Liver (tissue), 9 donors: ENCODE results near the gene PARD3B. TPM values are rescaled to one million over a fixed set of nuclear protein-coding genes. Genes with fewer than 3 reads are reported as not detected.

ENCODE experiments used
- DNase-seq: peaks from one replicate; pipeline ENCODE4 v3.0.0-alpha.2; 2017; ENCODE audit warnings: low spot score
- H3K27ac ChIP-seq, 2 donors: one replicate each; pipeline ENCODE4 v1.7.0; 2013; ENCODE audit warnings: inconsistent platforms in 2 of 2, low read length in 2 of 2, control low read depth in 1 of 2, low read depth in 1 of 2, mild to moderate bottlenecking in 1 of 2
- H3K27me3 ChIP-seq, 4 donors: one replicate each; pipeline versions ENCODE4 v1.6.1 to v1.7.0; 2013; ENCODE audit warnings: low read length in 3 of 4, inconsistent platforms in 1 of 4, mild to moderate bottlenecking in 1 of 4, moderate library complexity in 1 of 4; ENCODE audit not compliant: control insufficient read depth in 4 of 4, insufficient read depth in 4 of 4
- H3K36me3 ChIP-seq, 4 donors: one replicate each; pipeline versions ENCODE4 v1.6.1 to v1.7.0; 2013; ENCODE audit warnings: low read length in 3 of 4, mild to moderate bottlenecking in 3 of 4, low read depth in 1 of 4, moderate library complexity in 1 of 4; ENCODE audit not compliant: control insufficient read depth in 4 of 4, insufficient read depth in 3 of 4
- H3K4me1 ChIP-seq, 4 donors: one replicate each; pipeline versions ENCODE4 v1.6.1 to v1.7.0; 2013; ENCODE audit warnings: low read length in 3 of 4, mild to moderate bottlenecking in 3 of 4, moderate library complexity in 1 of 4; ENCODE audit not compliant: control insufficient read depth in 4 of 4, insufficient read depth in 4 of 4
- H3K4me3 ChIP-seq, 3 donors: one replicate each; pipeline versions ENCODE4 v1.6.1 to v1.7.0; 2013; ENCODE audit warnings: low read length in 3 of 3, control low read depth in 1 of 3, low read depth in 1 of 3, mild to moderate bottlenecking in 1 of 3
- H3K9ac ChIP-seq, 2 donors: one replicate each; pipeline ENCODE4 v1.7.0; 2013; ENCODE audit warnings: low read length in 2 of 2, mild to moderate bottlenecking in 2 of 2, moderate library complexity in 2 of 2, control low read depth in 1 of 2, low read depth in 1 of 2
- H3K9me3 ChIP-seq, 4 donors: one replicate each; pipeline versions ENCODE4 v1.6.1 to v1.7.0; 2013; ENCODE audit warnings: low read length in 3 of 4; ENCODE audit not compliant: control insufficient read depth in 4 of 4
- CTCF ChIP-seq: fragments of 150-350 bp; IDR thresholded peaks from 2 replicates; pipeline ENCODE4 v1.5.1; 2017; ENCODE audit warnings: improper control_type of control experiment, low read depth, low read length; ENCODE audit not compliant: missing input control
- EGR1 ChIP-seq, 2 donors: IDR thresholded peaks; 2 replicates each; pipeline ENCODE4 v1.6.1; 2016 to 2018; ENCODE audit warnings: antibody characterized with exemption in 2 of 2, low read depth in 2 of 2
- FOXA1 ChIP-seq: IDR thresholded peaks from 2 replicates; pipeline ENCODE4 v1.6.1; 2016; ENCODE audit warnings: antibody characterized with exemption
- FOXA2 ChIP-seq: IDR thresholded peaks from 2 replicates; pipeline ENCODE4 v1.6.1; 2016; ENCODE audit warnings: antibody characterized with exemption
- GABPA ChIP-seq, 2 donors: IDR thresholded peaks in 1 of 2; conservative IDR thresholded peaks in 1 of 2; 2 replicates each; pipeline ENCODE4 v1.6.1; 2016; ENCODE audit warnings: antibody characterized with exemption in 2 of 2, mild to moderate bottlenecking in 1 of 2, moderate library complexity in 1 of 2
- HNF4A ChIP-seq, 2 donors: conservative IDR thresholded peaks; 2 replicates each; pipeline ENCODE4 v1.6.1; 2016; ENCODE audit warnings: antibody characterized with exemption in 2 of 2, mild to moderate bottlenecking in 2 of 2
- JUND ChIP-seq, 2 donors: IDR thresholded peaks; 2 replicates each; pipeline ENCODE4 v1.6.1; 2016; ENCODE audit warnings: antibody characterized with exemption in 2 of 2
- MAX ChIP-seq: IDR thresholded peaks from 2 replicates; pipeline ENCODE4 v1.6.1; 2016; ENCODE audit warnings: antibody characterized with exemption
- NR2F2 ChIP-seq: IDR thresholded peaks from 2 replicates; pipeline ENCODE4 v1.6.1; 2016; ENCODE audit warnings: antibody characterized with exemption
- RAD21 ChIP-seq, 2 donors: IDR thresholded peaks; 2 replicates each; pipeline ENCODE4 v1.6.1; 2016; ENCODE audit warnings: antibody characterized with exemption in 2 of 2, mild to moderate bottlenecking in 2 of 2
- RXRA ChIP-seq, 2 donors: IDR thresholded peaks; 2 replicates each; pipeline ENCODE4 v1.6.1; 2017 to 2018; ENCODE audit warnings: antibody characterized with exemption in 2 of 2, mild to moderate bottlenecking in 1 of 2
- SP1 ChIP-seq: IDR thresholded peaks from 2 replicates; pipeline ENCODE4 v1.6.1; 2018; ENCODE audit warnings: antibody characterized with exemption, mild to moderate bottlenecking
- TAF1 ChIP-seq: conservative IDR thresholded peaks from 2 replicates; pipeline ENCODE4 v1.6.1; 2016; ENCODE audit warnings: antibody characterized with exemption, mild to moderate bottlenecking
- YY1 ChIP-seq: IDR thresholded peaks from 2 replicates; pipeline ENCODE4 v1.6.1; 2016; ENCODE audit warnings: antibody characterized with exemption, mild to moderate bottlenecking
- WGBS: extraction: QIAGEN DNeasy Blood & Tissue Kit; methylation state at CpG from one replicate; pipeline ENCODE4 v1.1.7; 2013; 5-methylcytosine and 5-hydroxymethylcytosine counted together
- polyA plus RNA-seq, 2 donors: library from polyadenylated mRNA; stranded (reverse) in 1 of 2; unstranded in 1 of 2; fragments of 200-250 nt in 1 of 2; fragments of >200 nt in 1 of 2; fragmentation: Nextera tagmentation in 1 of 2; extraction: Ambion mirVana in 1 of 2; gene quantifications; one replicate each; pipeline versions ENCODE4 v1.2.1 to v1.2.3, GENCODE V29; 2013 to 2015
- total RNA-seq, 2 donors: library from RNA; depleted of rRNA; stranded (reverse); fragments of >200 nt; gene quantifications; one replicate each; pipeline ENCODE4 v1.2.3, GENCODE V29; 2014
- TF ChIP-seq, protein P1 (sequence below): IDR thresholded peaks from 2 replicates; pipeline ENCODE4 v1.6.1; 2016; ENCODE audit warnings: antibody characterized with exemption, mild to moderate bottlenecking
- TF ChIP-seq, protein P2 (sequence below): IDR thresholded peaks from 2 replicates; pipeline ENCODE4 v1.6.1; 2016; ENCODE audit warnings: antibody characterized with exemption
- TF ChIP-seq, protein P3 (sequence below): IDR thresholded peaks from 2 replicates; pipeline ENCODE4 v1.6.1; 2016; ENCODE audit warnings: antibody characterized with exemption
- donor health status: healthy.
- donor health status: healthy.
- donor health status: healthy.
- donor health status: healthy.
- donor health status: healthy.

The PARD3B gene
- total and polyA plus RNA-seq, 4 donors: 1.1 to 10.3 (median 3.7) TPM

- Histone ChIP-seq H3K36me3 (no peaks in the 10 kb centered on the region), H3K9ac (no peak overlapping the region), H3K4me3 (no peak overlapping the region), H3K9me3 (no peaks in the 10 kb centered on the region), H3K27me3 (no peaks in the 10 kb centered on the region), H3K27ac (no peak overlapping the region), H3K4me1 (no peaks in the 10 kb centered on the region)
- no peak for DNase-seq
- WGBS: 95% methylated on average over 2 of the region's 2 CpGs
- TF ChIP-seq JUND (IDR thresholded peaks at IDR 0.05) (no peak), GABPA (IDR thresholded peaks at IDR 0.05 in 1 of 2, conservative IDR thresholded peaks at IDR 0.05 in 1 of 2) (no peak), RAD21 (IDR thresholded peaks at IDR 0.05) (no peak)
- TF ChIP-seq, protein P1, sequence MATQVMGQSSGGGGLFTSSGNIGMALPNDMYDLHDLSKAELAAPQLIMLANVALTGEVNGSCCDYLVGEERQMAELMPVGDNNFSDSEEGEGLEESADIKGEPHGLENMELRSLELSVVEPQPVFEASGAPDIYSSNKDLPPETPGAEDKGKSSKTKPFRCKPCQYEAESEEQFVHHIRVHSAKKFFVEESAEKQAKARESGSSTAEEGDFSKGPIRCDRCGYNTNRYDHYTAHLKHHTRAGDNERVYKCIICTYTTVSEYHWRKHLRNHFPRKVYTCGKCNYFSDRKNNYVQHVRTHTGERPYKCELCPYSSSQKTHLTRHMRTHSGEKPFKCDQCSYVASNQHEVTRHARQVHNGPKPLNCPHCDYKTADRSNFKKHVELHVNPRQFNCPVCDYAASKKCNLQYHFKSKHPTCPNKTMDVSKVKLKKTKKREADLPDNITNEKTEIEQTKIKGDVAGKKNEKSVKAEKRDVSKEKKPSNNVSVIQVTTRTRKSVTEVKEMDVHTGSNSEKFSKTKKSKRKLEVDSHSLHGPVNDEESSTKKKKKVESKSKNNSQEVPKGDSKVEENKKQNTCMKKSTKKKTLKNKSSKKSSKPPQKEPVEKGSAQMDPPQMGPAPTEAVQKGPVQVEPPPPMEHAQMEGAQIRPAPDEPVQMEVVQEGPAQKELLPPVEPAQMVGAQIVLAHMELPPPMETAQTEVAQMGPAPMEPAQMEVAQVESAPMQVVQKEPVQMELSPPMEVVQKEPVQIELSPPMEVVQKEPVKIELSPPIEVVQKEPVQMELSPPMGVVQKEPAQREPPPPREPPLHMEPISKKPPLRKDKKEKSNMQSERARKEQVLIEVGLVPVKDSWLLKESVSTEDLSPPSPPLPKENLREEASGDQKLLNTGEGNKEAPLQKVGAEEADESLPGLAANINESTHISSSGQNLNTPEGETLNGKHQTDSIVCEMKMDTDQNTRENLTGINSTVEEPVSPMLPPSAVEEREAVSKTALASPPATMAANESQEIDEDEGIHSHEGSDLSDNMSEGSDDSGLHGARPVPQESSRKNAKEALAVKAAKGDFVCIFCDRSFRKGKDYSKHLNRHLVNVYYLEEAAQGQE: no peak
Measured at GRCh38 chr2:204720874-204721273, 175.6 kb downstream of the PARD3B start.

DNA sequence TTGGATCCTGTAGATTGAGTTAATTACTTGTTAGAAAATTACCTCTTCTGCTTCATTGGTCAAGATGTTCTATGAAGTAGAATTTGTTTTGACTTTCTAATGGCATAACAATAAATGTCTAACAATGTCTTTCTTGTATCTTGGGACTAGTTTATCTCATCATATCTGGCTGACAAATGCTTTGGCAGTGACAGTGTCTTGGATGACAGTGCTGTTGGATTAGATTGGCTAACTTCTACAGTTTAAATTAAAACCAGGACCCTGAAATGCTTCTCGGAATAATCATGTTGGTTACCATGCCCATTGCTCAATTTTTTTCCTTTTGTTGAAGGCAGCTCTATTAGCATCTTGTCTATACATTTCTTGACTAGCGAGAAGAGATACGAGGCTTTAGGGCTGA, 176.9 kb downstream of the PARD3B start:
- no peak for TF ChIP-seq GABPA (IDR thresholded peaks at IDR 0.05 in 1 of 2, conservative IDR thresholded peaks at IDR 0.05 in 1 of 2)
- no peak for TF ChIP-seq HNF4A (conservative IDR thresholded peaks at IDR 0.05)
- no peak for TF ChIP-seq NR2F2
- no peak for TF ChIP-seq SP1
- TF ChIP-seq RAD21 (IDR thresholded peaks at IDR 0.05): no peak
- TF ChIP-seq CTCF: no peak
- Histone ChIP-seq H3K9ac (no peak overlapping the region), H3K36me3 (no peaks in the 10 kb centered on the region), H3K4me1 (no peaks in the 10 kb centered on the region), H3K9me3 (no peaks in the 10 kb centered on the region), H3K27ac (no peak overlapping the region), H3K27me3 (no peaks in the 10 kb centered on the region), H3K4me3 (no peak overlapping the region)
- WGBS: 93% methylated on average over 3 of the region's 3 CpGs
- DNase-seq: no peak

- Histone ChIP-seq H3K9me3 (no peaks in the 10 kb centered on the region), H3K9ac (no peak overlapping the region), H3K4me3 (no peak overlapping the region), H3K4me1 (no peaks in the 10 kb centered on the region), H3K27me3 (no peaks in the 10 kb centered on the region), H3K36me3 (no peaks in the 10 kb centered on the region), H3K27ac (no peak overlapping the region)
- no peak for DNase-seq
- 96% methylated on average over 2 of the region's 2 CpGs for WGBS
- TF ChIP-seq RXRA (IDR thresholded peaks at IDR 0.05): no peak
- TF ChIP-seq SP1: no peak
- no peak for TF ChIP-seq FOXA2
- no peak for TF ChIP-seq GABPA (IDR thresholded peaks at IDR 0.05 in 1 of 2, conservative IDR thresholded peaks at IDR 0.05 in 1 of 2)
- no peak for TF ChIP-seq TAF1
- TF ChIP-seq FOXA1: no peak
- TF ChIP-seq JUND (IDR thresholded peaks at IDR 0.05): no peak
- TF ChIP-seq, protein P2, sequence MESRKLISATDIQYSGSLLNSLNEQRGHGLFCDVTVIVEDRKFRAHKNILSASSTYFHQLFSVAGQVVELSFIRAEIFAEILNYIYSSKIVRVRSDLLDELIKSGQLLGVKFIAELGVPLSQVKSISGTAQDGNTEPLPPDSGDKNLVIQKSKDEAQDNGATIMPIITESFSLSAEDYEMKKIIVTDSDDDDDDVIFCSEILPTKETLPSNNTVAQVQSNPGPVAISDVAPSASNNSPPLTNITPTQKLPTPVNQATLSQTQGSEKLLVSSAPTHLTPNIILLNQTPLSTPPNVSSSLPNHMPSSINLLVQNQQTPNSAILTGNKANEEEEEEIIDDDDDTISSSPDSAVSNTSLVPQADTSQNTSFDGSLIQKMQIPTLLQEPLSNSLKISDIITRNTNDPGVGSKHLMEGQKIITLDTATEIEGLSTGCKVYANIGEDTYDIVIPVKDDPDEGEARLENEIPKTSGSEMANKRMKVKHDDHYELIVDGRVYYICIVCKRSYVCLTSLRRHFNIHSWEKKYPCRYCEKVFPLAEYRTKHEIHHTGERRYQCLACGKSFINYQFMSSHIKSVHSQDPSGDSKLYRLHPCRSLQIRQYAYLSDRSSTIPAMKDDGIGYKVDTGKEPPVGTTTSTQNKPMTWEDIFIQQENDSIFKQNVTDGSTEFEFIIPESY: no peak
- no peak for TF ChIP-seq YY1
- TF ChIP-seq MAX: no peak
- TF ChIP-seq EGR1 (IDR thresholded peaks at IDR 0.05; ENCODE audit: low read depth in 2 of 2): no peak
- TF ChIP-seq, protein P3, sequence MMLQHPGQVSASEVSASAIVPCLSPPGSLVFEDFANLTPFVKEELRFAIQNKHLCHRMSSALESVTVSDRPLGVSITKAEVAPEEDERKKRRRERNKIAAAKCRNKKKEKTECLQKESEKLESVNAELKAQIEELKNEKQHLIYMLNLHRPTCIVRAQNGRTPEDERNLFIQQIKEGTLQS: no peak
- TF ChIP-seq, protein P1: no peak
- no peak for TF ChIP-seq NR2F2
Measured at GRCh38 chr2:204722691-204723090, 177.4 kb downstream of the PARD3B start.
